Left ventricle myocardium inferior (tissue), 1 donor: ENCODE data around the gene KCTD19. TPM values are rescaled to one million over a fixed set of nuclear protein-coding genes. Genes with fewer than 3 reads are reported as not detected.

Experiments used
- DNase-seq: peaks from one replicate; pipeline ENCODE4 v3.0.0-alpha.2; 2020
- H3K27ac ChIP-seq: fragments of 200-600 bp; replicated peaks from 2 replicates; pipeline ENCODE4 v1.8.0; 2021
- H3K27me3 ChIP-seq: fragments of 200-600 bp; 2 replicates; pipeline ENCODE4 v1.8.0; 2021; ENCODE audit warnings: low read depth
- H3K36me3 ChIP-seq: fragments of 200-600 bp; 2 replicates; pipeline ENCODE4 v1.8.0; 2021
- H3K4me1 ChIP-seq: fragments of 200-600 bp; 2 replicates; pipeline ENCODE4 v1.8.0; 2021
- H3K4me3 ChIP-seq: fragments of 200-600 bp; 2 replicates; pipeline ENCODE4 v1.8.0; 2021; ENCODE audit warnings: mild to moderate bottlenecking, moderate library complexity
- H3K9me3 ChIP-seq: fragments of 200-600 bp; replicated peaks from 2 replicates; pipeline ENCODE4 v1.8.0; 2021
- intact Hi-C: fragments of 100-400 bp; cut with micrococcal nuclease; formaldehyde crosslinking; loops from one replicate; pipeline ENCODE4 v1.11.0; 2022
- total RNA-seq: library from RNA; stranded (reverse); fragmentation: NEBNext Ultra II Directional; extraction: Animal tissue kit (Norgen Biotek cat#: 25700); gene quantifications from one replicate; pipeline ENCODE4 v1.2.1, GENCODE V29; 2021
- TF ChIP-seq, protein P1 (sequence below): fragments of 200-600 bp; IDR thresholded peaks from 2 replicates; pipeline ENCODE4 v1.8.0; 2021; ENCODE audit warnings: antibody characterized with exemption, mild to moderate bottlenecking, borderline replicate concordance
- donor health status: DM: no; HTN: yes; CAD: no; lungs with severe emphysema.

Gene KCTD19
- total RNA-seq, 1 donor from 2014 or later = not detected

GRCh38 chr16:67281536-67282446 lies 44.8 kb downstream of the KCTD19 start:
- Histone ChIP-seq H3K36me3 (no peaks in the 10 kb centered on the region), H3K9me3 (no peaks in the 10 kb centered on the region), H3K27ac (no peak overlapping the region), H3K4me1 (peaks cover 16% of the 10 kb centered on the region), H3K4me3 (no peak overlapping the region), H3K27me3 (peaks cover 4% of the 10 kb centered on the region)
- DNase-seq = no peak
- TF ChIP-seq, protein P1, sequence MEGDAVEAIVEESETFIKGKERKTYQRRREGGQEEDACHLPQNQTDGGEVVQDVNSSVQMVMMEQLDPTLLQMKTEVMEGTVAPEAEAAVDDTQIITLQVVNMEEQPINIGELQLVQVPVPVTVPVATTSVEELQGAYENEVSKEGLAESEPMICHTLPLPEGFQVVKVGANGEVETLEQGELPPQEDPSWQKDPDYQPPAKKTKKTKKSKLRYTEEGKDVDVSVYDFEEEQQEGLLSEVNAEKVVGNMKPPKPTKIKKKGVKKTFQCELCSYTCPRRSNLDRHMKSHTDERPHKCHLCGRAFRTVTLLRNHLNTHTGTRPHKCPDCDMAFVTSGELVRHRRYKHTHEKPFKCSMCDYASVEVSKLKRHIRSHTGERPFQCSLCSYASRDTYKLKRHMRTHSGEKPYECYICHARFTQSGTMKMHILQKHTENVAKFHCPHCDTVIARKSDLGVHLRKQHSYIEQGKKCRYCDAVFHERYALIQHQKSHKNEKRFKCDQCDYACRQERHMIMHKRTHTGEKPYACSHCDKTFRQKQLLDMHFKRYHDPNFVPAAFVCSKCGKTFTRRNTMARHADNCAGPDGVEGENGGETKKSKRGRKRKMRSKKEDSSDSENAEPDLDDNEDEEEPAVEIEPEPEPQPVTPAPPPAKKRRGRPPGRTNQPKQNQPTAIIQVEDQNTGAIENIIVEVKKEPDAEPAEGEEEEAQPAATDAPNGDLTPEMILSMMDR = no peak
- intact Hi-C loops = no loop called here

DNA sequence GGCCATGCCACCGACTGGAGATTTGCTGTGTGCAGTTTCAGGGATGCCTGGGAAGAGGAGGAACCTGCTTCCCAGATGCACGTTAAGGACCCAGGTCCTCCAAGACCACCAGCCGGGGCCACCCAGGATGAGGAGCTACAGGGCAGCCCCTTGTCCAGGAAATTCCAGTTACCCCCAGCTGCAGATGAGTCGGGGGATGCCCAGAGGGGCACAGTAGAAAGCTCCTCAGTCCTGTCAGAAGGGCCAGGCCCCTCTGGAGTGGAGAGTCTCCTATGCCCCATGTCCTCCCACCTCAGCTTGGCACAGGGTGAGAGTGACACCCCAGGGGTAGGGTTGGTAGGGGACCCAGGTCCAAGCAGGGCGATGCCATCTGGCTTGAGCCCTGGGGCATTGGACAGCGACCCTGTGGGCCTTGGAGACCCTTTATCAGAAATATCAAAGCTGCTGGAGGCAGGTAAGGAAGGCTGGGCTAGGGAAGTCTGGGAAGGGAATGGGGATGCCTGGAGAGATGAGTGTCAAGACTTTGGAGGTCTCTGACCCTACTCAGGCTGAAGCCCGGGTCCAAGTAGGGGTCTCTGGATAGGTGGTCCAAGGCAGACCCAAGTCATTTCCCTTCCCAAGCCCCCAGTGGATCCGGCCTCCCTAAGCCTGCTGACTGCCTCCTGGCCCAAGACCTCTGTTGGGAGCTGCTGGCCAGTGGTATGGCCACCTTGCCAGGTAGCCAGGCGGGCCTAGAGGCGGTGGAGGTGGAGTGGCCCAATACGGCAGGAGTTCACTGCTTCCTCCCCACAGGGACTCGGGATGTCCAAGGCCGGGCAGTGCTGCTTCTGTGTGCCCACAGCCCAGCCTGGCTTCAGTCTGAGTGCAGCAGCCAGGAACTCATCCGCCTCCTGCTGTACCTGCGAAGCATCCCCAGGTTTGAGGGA lies 46.2 kb downstream of the KCTD19 start:
- TF ChIP-seq, protein P1 = no peak
- no peak for DNase-seq
- H3K4me3 ChIP-seq = peak overlapping the region; percentile 70
- no peaks in the 10 kb centered on the region for H3K36me3 ChIP-seq
- H3K27ac ChIP-seq = no peak overlapping the region
- intact Hi-C loops = no loop called here
- H3K27me3 ChIP-seq = peaks cover 4% of the 10 kb centered on the region
- peaks cover 16% of the 10 kb centered on the region for H3K4me1 ChIP-seq
- H3K9me3 ChIP-seq = no peaks in the 10 kb centered on the region

- intact Hi-C loops = no loop called here
- Histone ChIP-seq H3K4me3 (peak within 1 kb of the TSS; percentile 70), H3K27me3 (peaks cover 4% of the 10 kb centered on the region), H3K9me3 (no peaks in the 10 kb centered on the region), H3K36me3 (no peaks in the 10 kb centered on the region), H3K4me1 (peaks cover 16% of the 10 kb centered on the region), H3K27ac (peak within 1 kb of the TSS; percentile 50)
- TF ChIP-seq, protein P1 = peak; percentile 77
- peak; percentile 64 for DNase-seq
Measured at GRCh38 chr16:67279296-67280089, 47.0 kb downstream of the KCTD19 start, which contains the start of gene PLEKHG4. TSS of gene PLEKHG4 (plus strand) at chr16:67279532. CDS start at chr16:67280045, 513 bp downstream.

DNA sequence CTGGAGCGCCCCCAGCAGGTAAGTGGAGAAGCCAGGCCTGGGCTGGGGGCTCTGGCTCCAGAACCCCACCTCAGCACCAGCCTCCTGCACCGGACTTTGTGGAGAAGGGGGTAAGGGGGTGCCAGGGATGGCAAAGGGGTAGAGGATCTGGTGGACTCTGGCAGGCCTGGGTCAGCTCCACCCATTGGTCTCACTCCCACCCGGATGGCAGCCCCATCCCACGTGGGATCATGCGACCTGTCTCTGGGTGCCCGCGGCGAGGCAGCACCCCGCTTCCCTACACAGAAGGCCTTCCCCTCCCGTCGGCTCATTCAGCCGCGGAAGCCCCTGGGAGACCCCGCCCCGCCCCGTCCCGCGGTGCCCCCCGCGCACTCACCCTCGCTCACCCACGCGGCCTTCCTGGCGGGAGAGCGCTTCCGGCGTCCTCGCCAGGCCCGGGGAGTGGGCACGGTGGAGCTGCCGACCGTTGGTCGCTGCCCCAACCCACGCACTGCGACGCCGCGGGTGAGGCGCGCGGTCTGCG lies 47.7 kb downstream of the KCTD19 start:
- no peaks in the 10 kb centered on the region for H3K9me3 ChIP-seq
- peaks cover 16% of the 10 kb centered on the region for H3K4me1 ChIP-seq
- no peak for DNase-seq
- H3K27me3 ChIP-seq = peaks cover 4% of the 10 kb centered on the region
- H3K27ac ChIP-seq = peak overlapping the region; percentile 50
- intact Hi-C loops = no loop called here
- TF ChIP-seq, protein P1 = no peak
- no peaks in the 10 kb centered on the region for H3K36me3 ChIP-seq
- peak overlapping the region; percentile 70 for H3K4me3 ChIP-seq
